GM12873 (cell line): Measurements from ENCODE around the gene CAMK2A.

Experiments
- CTCF ChIP-seq: IDR thresholded peaks from 2 replicates; pipeline ENCODE4 v1.5.1; 2012; ENCODE audit warnings: low read depth, mild to moderate bottlenecking, moderate library complexity, low read length, control low read depth; ENCODE audit not compliant: insufficient read depth; ENCODE audit errors: missing control alignments

The CAMK2A gene

GRCh38 chr5:150321784-150322183 lies 32.2 kb upstream of the CAMK2A start:
- no peak for TF ChIP-seq CTCF

- TF ChIP-seq CTCF: no peak
Observed at GRCh38 chr5:150321211-150321610, 31.6 kb upstream of the CAMK2A start.

GRCh38 chr5:150320044-150320613 lies 30.6 kb upstream of the CAMK2A start:
- no peak for TF ChIP-seq CTCF

- no peak for TF ChIP-seq CTCF
Observed at GRCh38 chr5:150319484-150319790, 29.9 kb upstream of the CAMK2A start.

- no peak for TF ChIP-seq CTCF
Observed at GRCh38 chr5:150318613-150319483, 29.3 kb upstream of the CAMK2A start.

DNA sequence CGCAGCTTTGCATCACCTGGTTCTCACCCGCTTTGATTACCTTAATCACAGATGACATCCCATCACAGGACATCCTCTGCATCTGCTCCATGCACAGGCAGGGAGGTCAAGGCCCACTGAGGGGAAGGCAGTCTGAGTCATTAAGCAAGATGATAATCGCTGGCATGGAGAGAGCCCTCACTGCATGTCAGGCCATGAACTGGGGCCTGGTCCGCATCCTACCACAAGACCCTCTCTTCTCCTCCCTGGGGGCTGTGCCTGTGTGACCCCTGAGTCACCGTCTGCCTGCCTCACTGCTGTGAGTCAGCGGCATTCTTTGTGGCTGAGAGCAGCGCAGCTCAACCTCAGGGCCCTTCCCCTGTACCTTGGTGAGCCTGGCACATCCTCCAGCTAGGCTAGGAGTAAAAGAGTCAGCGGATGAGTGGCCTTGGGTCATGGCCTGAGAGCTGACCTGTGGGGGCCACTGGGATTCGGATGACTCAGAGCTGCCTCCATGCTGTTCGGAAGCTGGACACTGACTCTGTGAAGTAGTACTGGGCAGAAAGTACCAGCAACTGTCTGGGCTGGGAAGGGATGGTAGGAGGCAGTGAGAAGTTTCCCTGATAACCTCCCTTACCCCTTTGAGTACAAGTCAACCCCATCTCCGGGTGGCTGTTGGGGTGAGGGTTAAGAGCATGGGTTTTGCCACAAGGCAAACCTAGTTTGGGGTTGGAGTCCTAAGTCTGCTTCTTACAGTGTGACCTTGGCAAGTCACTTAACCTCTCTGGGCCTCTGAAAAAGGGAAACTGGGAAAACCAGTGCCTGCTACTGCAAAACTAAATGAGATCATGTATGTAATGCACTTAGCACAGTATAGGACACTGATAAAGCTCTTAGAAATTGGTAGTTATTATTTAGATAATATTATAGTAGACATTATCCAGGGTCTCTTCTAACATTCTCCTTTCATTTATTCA lies 27.8 kb upstream of the CAMK2A start:
- no peak for TF ChIP-seq CTCF

DNA sequence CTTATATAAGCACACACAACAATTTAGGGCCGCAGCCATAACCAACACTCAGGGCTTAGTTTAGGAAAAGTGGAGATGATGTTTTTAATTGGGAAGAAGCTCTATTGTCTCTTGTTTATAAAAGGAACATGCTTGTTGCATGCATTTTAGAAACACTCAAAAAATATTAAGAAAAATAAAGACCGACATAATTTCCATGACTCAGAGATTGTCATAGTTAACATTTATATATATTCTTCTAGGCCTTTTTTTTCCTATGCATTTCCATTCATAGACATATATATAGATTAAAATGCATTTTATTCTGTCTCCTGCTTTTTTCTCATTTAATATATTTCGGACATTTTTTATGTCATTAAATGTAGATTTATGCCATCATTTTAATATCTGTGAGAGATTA lies 26.7 kb upstream of the CAMK2A start:
- TF ChIP-seq CTCF: no peak
